ENCODE results near the gene EHMT1. TPM values are rescaled to one million over a fixed set of nuclear protein-coding genes. Genes with fewer than 3 reads are reported as not detected.

EHMT1 gene
- total RNA-seq, 2 experiments from 2014 or later, result 145 to 295 TPM

DNA sequence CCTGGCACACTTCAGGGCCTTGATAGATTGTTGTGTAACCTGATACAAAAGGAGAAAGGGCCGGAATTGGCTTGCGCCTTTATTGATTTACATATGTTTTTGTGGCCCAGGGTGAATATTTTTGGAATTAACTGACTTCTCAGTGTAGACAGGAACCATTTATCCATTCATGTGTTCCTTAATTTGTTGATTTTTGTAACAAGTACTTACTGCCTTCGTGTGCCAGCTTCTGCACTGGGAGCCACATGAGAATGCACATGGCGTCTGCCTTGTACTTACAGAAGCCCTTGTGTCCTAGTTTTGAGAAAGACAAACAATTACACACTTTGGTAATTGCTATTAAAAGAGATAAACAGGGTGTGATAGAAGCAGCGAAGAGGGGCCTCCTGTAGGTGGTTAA, 26.4 kb downstream of the EHMT1 start:
- H2AFZ ChIP-seq (ENCODE audit: low read length), result no peak overlapping the region
- H3K4me2 ChIP-seq (ENCODE audit: low read length), result no peak overlapping the region
- peaks cover 98% of the 10 kb centered on the region for H3K79me2 ChIP-seq (ENCODE audit: insufficient read depth, low read depth, low read length)
- H3K9me2 ChIP-seq (ENCODE audit: insufficient read depth, low read length), result no peaks in the 10 kb centered on the region
- no peak for DNase-seq (ENCODE audit: low spot score)
- ChIA-PET CTCF (ENCODE audit: unreplicated experiment) (no interaction called here), POLR2A (interaction anchor here (1.2 kb wide), 1 partner anchor 11 kb away, joined by 6 read pairs; no protein-coding TSS in a partner anchor)
- peaks cover 92% of the 10 kb centered on the region for H3K36me3 ChIP-seq (ENCODE audit: insufficient read depth, low read length)
- no TSS peak for BruUV-seq (replicated peaks)
- no peak overlapping the region for H3K4me3 ChIP-seq (ENCODE audit: low read depth, low read length, poor library complexity, severe bottlenecking)
- H4K20me1 ChIP-seq (ENCODE audit: insufficient read depth, low read length), result no peaks in the 10 kb centered on the region
- peaks cover 38% of the 10 kb centered on the region for H3K4me1 ChIP-seq (ENCODE audit: insufficient read depth, low read length, poor library complexity, severe bottlenecking)
- intact Hi-C loops (cut with micrococcal nuclease; ENCODE audit: unreplicated experiment), result no loop called here
- TF ChIP-seq EZH2phosphoT487 (IDR thresholded peaks at IDR 0.05; ENCODE audit: borderline replicate concordance, low read depth, low read length), result no peak
- TF ChIP-seq, protein P1, sequence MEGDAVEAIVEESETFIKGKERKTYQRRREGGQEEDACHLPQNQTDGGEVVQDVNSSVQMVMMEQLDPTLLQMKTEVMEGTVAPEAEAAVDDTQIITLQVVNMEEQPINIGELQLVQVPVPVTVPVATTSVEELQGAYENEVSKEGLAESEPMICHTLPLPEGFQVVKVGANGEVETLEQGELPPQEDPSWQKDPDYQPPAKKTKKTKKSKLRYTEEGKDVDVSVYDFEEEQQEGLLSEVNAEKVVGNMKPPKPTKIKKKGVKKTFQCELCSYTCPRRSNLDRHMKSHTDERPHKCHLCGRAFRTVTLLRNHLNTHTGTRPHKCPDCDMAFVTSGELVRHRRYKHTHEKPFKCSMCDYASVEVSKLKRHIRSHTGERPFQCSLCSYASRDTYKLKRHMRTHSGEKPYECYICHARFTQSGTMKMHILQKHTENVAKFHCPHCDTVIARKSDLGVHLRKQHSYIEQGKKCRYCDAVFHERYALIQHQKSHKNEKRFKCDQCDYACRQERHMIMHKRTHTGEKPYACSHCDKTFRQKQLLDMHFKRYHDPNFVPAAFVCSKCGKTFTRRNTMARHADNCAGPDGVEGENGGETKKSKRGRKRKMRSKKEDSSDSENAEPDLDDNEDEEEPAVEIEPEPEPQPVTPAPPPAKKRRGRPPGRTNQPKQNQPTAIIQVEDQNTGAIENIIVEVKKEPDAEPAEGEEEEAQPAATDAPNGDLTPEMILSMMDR (conservative IDR thresholded peaks at IDR 0.05; ENCODE audit: low read length), result no peak
- no peaks in the 10 kb centered on the region for H3K9me3 ChIP-seq (ENCODE audit: low read length)
- H3K27ac ChIP-seq (ENCODE audit: low read depth, low read length, poor library complexity, severe bottlenecking), result no peak overlapping the region

GRCh38 chr9:137646341-137646740, 27.5 kb downstream of the EHMT1 start:
- no peak overlapping the region for H2AFZ ChIP-seq (ENCODE audit: low read length)
- H4K20me1 ChIP-seq (ENCODE audit: insufficient read depth, low read length), result no peaks in the 10 kb centered on the region
- no peak overlapping the region for H3K4me2 ChIP-seq (ENCODE audit: low read length)
- peaks cover 98% of the 10 kb centered on the region for H3K79me2 ChIP-seq (ENCODE audit: insufficient read depth, low read depth, low read length)
- no peak for DNase-seq (ENCODE audit: low spot score)
- no peaks in the 10 kb centered on the region for H3K9me2 ChIP-seq (ENCODE audit: insufficient read depth, low read length)
- H3K4me3 ChIP-seq (ENCODE audit: low read depth, low read length, poor library complexity, severe bottlenecking), result no peak overlapping the region
- BruUV-seq (replicated peaks), result no TSS peak
- TF ChIP-seq, protein P1 (conservative IDR thresholded peaks at IDR 0.05; ENCODE audit: low read length), result no peak
- no peak for TF ChIP-seq EZH2phosphoT487 (IDR thresholded peaks at IDR 0.05; ENCODE audit: borderline replicate concordance, low read depth, low read length)
- CTCF ChIA-PET (ENCODE audit: unreplicated experiment), result no interaction called here
- peaks cover 90% of the 10 kb centered on the region for H3K36me3 ChIP-seq (ENCODE audit: insufficient read depth, low read length)
- H3K9me3 ChIP-seq (ENCODE audit: low read length), result no peaks in the 10 kb centered on the region
- H3K27ac ChIP-seq (ENCODE audit: low read depth, low read length, poor library complexity, severe bottlenecking), result no peak overlapping the region
- intact Hi-C loops (cut with micrococcal nuclease; ENCODE audit: unreplicated experiment), result no loop called here
- peaks cover 40% of the 10 kb centered on the region for H3K4me1 ChIP-seq (ENCODE audit: insufficient read depth, low read length, poor library complexity, severe bottlenecking)
- POLR2A ChIA-PET, result interaction anchor here (0.7 to 3.1 kb wide), 4 partner anchors 10 to 36 kb away, joined by 3 to 9 read pairs (median 6); no protein-coding TSS in a partner anchor

DNA sequence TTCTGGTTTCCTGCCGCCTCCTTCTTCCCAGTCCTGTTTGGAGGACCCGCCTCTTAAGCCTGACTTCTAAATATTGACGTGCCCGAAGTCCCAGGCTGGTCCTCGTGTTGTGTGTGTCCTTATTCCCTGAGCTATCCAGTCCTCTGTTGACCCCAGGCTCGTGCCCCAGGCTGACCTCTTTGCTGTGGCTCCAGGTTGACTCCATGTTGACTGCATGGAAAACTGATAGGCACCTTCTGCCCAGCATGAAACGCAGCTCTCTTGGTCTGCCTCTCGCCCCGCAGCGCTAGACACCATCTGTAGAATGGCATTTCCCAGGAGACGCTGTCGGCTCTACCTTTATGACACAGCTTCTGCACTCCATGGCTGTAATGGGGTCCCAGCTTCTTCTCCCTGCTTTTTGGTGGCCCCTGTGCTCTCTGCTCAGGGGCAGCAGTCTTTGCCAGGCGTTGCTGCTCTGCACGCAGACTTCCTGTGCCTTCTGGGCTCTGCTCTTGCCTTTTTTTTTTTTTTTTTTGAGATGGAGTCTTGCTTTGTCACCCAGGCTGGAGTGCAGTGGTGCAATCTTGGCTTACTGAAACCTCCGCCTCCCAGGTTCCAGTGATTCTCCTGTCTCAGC, 28.4 kb downstream of the EHMT1 start:
- no peak for TF ChIP-seq EZH2phosphoT487 (IDR thresholded peaks at IDR 0.05; ENCODE audit: borderline replicate concordance, low read depth, low read length)
- TF ChIP-seq, protein P1 (conservative IDR thresholded peaks at IDR 0.05; ENCODE audit: low read length), result no peak
- DNase-seq (ENCODE audit: low spot score), result no peak
- H3K36me3 ChIP-seq (ENCODE audit: insufficient read depth, low read length), result peaks cover 90% of the 10 kb centered on the region
- no peak overlapping the region for H3K27ac ChIP-seq (ENCODE audit: low read depth, low read length, poor library complexity, severe bottlenecking)
- intact Hi-C loops (cut with micrococcal nuclease; ENCODE audit: unreplicated experiment), result no loop called here
- H3K4me1 ChIP-seq (ENCODE audit: insufficient read depth, low read length, poor library complexity, severe bottlenecking), result peaks cover 48% of the 10 kb centered on the region
- no peak overlapping the region for H3K4me2 ChIP-seq (ENCODE audit: low read length)
- H3K79me2 ChIP-seq (ENCODE audit: insufficient read depth, low read depth, low read length), result peaks cover 98% of the 10 kb centered on the region
- ChIA-PET POLR2A (interaction anchor here (2.1 to 3.1 kb wide), 2 partner anchors 11 to 17 kb away, joined by 6 to 9 read pairs; no protein-coding TSS in a partner anchor), CTCF (ENCODE audit: unreplicated experiment) (interaction anchor here (0.5 kb wide), 1 partner anchor 1319 kb away, joined by 4 read pairs; no protein-coding TSS in a partner anchor)
- no peaks in the 10 kb centered on the region for H3K9me2 ChIP-seq (ENCODE audit: insufficient read depth, low read length)
- BruUV-seq (replicated peaks), result no TSS peak
- H3K9me3 ChIP-seq (ENCODE audit: low read length), result no peaks in the 10 kb centered on the region
- H3K4me3 ChIP-seq (ENCODE audit: low read depth, low read length, poor library complexity, severe bottlenecking), result no peak overlapping the region
- H4K20me1 ChIP-seq (ENCODE audit: insufficient read depth, low read length), result no peaks in the 10 kb centered on the region
- no peak overlapping the region for H2AFZ ChIP-seq (ENCODE audit: low read length)
